ENCODE measurements around the gene CXCL11. TPM values are rescaled to one million over a fixed set of nuclear protein-coding genes. Genes with fewer than 3 reads are reported as not detected.

The CXCL11 gene
- total RNA-seq (2021): 0.30 and 0.50 TPM in 2 replicates
- Bru-seq, nascent RNA: not detected
- percentile 27 among the genes with signal in this experiment for BruChase-seq, experiment 1, labeled RNA remaining after a 2-hour chase
- BruChase-seq, experiment 2, labeled RNA remaining after a 6-hour chase: percentile 30 among the genes with signal in this experiment
- long read RNA-seq, partial matches to known transcripts: 0 of 2 reads
- long read RNA-seq, other reads (novel, unspliced or antisense): 0 of 2 reads

DNA sequence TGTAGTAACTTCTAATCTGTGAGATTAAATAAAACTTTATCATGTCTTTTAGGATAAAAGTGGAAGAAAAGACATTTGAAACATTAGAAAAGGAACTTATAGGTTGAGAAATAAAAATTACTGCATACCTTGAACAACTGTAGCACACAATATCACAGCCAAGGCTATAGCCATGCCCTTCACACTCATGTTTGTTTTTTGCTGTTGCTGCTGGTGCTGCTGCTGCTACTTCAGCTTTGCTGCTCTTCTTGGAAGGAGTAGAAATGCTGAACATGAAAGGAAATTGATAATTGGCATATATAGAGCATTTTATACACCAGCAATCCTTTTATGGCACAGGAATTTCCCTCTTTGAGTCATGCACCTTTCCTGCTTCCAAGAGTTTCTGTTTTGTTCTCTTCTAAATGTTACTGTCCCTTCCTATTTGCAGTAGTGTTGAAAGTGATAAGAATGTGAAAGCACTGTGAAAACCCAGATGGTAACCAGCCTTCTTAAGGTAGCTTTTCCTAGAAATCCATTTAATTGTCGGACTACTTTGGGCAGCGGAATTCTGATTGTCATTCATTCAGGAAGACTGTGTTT, at the start of gene CXCL11:
CXCL11 (minus strand) TSS at position 272 of the 582 bp plus-strand sequence; CDS start at position 189, 83 bp downstream.
- no peaks in the 10 kb centered on the region for H3K36me3 ChIP-seq (ENCODE audit: insufficient read depth, low read length, poor library complexity, severe bottlenecking)
- no peak within 1 kb of the TSS for H3K4me3 ChIP-seq (ENCODE audit: low read depth, low read length, poor library complexity, severe bottlenecking)
- intact Hi-C loops (cut with micrococcal nuclease; ENCODE audit: unreplicated experiment): no loop called here
- POLR2A ChIA-PET (ENCODE audit: low non-redundant PET): no interaction called here
- H3K9me3 ChIP-seq (ENCODE audit: low read depth, low read length, poor library complexity, severe bottlenecking): no peaks in the 10 kb centered on the region
- no peak within 1 kb of the TSS for H3K27ac ChIP-seq (ENCODE audit: low read depth, low read length, poor library complexity, severe bottlenecking)
- CTCF ChIA-PET: no interaction called here
- TF ChIP-seq EZH2 (IDR thresholded peaks at IDR 0.05; ENCODE audit: borderline replicate concordance, low read depth, low read length, poor library complexity, severe bottlenecking): no peak
- TF ChIP-seq, protein P1, sequence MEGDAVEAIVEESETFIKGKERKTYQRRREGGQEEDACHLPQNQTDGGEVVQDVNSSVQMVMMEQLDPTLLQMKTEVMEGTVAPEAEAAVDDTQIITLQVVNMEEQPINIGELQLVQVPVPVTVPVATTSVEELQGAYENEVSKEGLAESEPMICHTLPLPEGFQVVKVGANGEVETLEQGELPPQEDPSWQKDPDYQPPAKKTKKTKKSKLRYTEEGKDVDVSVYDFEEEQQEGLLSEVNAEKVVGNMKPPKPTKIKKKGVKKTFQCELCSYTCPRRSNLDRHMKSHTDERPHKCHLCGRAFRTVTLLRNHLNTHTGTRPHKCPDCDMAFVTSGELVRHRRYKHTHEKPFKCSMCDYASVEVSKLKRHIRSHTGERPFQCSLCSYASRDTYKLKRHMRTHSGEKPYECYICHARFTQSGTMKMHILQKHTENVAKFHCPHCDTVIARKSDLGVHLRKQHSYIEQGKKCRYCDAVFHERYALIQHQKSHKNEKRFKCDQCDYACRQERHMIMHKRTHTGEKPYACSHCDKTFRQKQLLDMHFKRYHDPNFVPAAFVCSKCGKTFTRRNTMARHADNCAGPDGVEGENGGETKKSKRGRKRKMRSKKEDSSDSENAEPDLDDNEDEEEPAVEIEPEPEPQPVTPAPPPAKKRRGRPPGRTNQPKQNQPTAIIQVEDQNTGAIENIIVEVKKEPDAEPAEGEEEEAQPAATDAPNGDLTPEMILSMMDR (conservative IDR thresholded peaks at IDR 0.05; ENCODE audit: low read depth, low read length): no peak
- no peak for DNase-seq (ENCODE audit: low spot score)
- BruUV-seq (replicated peaks): no TSS peak
- no peaks in the 10 kb centered on the region for H3K4me1 ChIP-seq (ENCODE audit: insufficient read depth, low read length, poor library complexity, severe bottlenecking)
- H3K27me3 ChIP-seq (replicated peaks; ENCODE audit: insufficient read depth, low read depth, low read length, poor library complexity): no peaks in the 10 kb centered on the region

DNA sequence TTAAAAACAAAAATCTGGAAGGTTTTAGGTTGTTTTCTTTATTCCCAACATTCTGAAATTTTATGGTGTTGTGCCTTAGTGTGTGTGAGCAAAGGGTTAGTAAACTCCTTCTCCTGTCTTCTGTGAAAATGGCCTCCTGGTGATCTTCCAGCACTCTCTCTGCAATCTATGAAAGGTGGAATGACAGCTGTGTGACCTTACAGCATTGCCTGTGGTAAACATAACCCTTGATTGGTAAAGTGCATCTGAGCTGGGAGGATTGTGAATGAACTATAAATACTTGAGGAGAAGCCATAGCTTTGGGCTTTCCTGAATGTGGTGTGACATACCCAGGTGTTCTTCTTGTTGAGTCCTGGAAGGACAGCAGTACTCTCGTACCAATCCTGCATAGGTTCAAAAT, 48.7 kb upstream of the CXCL11 start:
- Histone ChIP-seq H3K9me3 (ENCODE audit: low read depth, low read length, poor library complexity, severe bottlenecking) (no peaks in the 10 kb centered on the region), H3K4me1 (ENCODE audit: insufficient read depth, low read length, poor library complexity, severe bottlenecking) (no peaks in the 10 kb centered on the region), H3K36me3 (ENCODE audit: insufficient read depth, low read length, poor library complexity, severe bottlenecking) (no peaks in the 10 kb centered on the region), H3K27ac (ENCODE audit: low read depth, low read length, poor library complexity, severe bottlenecking) (no peak overlapping the region), H3K4me3 (ENCODE audit: low read depth, low read length, poor library complexity, severe bottlenecking) (no peak overlapping the region), H3K27me3 (replicated peaks; ENCODE audit: insufficient read depth, low read depth, low read length, poor library complexity) (no peaks in the 10 kb centered on the region)
- no TSS peak for BruUV-seq (replicated peaks)
- CTCF ChIA-PET: no interaction called here
- no peak for DNase-seq (ENCODE audit: low spot score)
- intact Hi-C loops (cut with micrococcal nuclease; ENCODE audit: unreplicated experiment): no loop called here
- no peak for TF ChIP-seq EZH2 (IDR thresholded peaks at IDR 0.05; ENCODE audit: borderline replicate concordance, low read depth, low read length, poor library complexity, severe bottlenecking)
- TF ChIP-seq, protein P1 (conservative IDR thresholded peaks at IDR 0.05; ENCODE audit: low read depth, low read length): no peak
- POLR2A ChIA-PET (ENCODE audit: low non-redundant PET): no interaction called here

DNA sequence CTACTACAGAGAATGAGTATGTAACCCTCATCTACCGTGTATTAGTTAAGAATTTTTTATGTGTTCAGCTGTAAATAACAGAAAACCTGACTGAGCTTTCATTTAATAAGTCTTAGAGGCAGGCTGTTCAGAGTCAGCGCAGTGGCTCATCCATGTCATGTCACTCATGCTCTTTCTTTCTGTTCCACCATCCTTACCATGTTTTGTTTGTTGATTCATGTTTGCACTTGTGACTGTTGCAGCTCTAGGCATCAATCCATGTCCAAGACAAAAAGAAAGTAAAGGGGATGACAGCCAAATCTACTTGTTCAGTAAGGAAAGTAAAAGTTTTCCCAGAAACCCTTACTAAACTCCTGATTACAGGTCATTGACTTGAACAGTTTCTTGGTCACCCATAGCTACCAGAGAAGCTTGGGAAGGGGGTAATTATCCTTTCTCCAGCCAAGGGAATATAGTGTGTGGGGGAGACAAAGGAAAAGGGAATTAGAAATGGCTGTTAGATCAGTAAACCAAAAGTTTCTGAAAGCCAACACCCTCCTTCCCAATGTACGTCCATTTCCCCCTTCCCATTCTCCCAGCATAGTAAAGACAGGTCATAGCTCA, 47.6 kb upstream of the CXCL11 start:
- no peak for TF ChIP-seq EZH2 (IDR thresholded peaks at IDR 0.05; ENCODE audit: borderline replicate concordance, low read depth, low read length, poor library complexity, severe bottlenecking)
- TF ChIP-seq, protein P1 (conservative IDR thresholded peaks at IDR 0.05; ENCODE audit: low read depth, low read length): no peak
- BruUV-seq (replicated peaks): no TSS peak
- intact Hi-C loops (cut with micrococcal nuclease; ENCODE audit: unreplicated experiment): no loop called here
- Histone ChIP-seq H3K9me3 (ENCODE audit: low read depth, low read length, poor library complexity, severe bottlenecking) (no peaks in the 10 kb centered on the region), H3K36me3 (ENCODE audit: insufficient read depth, low read length, poor library complexity, severe bottlenecking) (no peaks in the 10 kb centered on the region), H3K27me3 (replicated peaks; ENCODE audit: insufficient read depth, low read depth, low read length, poor library complexity) (no peaks in the 10 kb centered on the region), H3K27ac (ENCODE audit: low read depth, low read length, poor library complexity, severe bottlenecking) (no peak overlapping the region), H3K4me1 (ENCODE audit: insufficient read depth, low read length, poor library complexity, severe bottlenecking) (no peaks in the 10 kb centered on the region), H3K4me3 (ENCODE audit: low read depth, low read length, poor library complexity, severe bottlenecking) (no peak overlapping the region)
- ChIA-PET POLR2A (ENCODE audit: low non-redundant PET) (no interaction called here), CTCF (no interaction called here)
- no peak for DNase-seq (ENCODE audit: low spot score)
